ENCODE results near the gene PIP5K1C. TPM values are rescaled to one million over a fixed set of nuclear protein-coding genes. Genes with fewer than 3 reads are reported as not detected.

PIP5K1C gene
- polyA plus RNA-seq, 1 donor (not counting 4 experiments of a cell fraction or from before 2014, with no cell fraction given) = 3.6 TPM

- Histone ChIP-seq H2AFZ (ENCODE audit: control insufficient read depth, low read length) (no peak overlapping the region), H3K9me3 (ENCODE audit: control insufficient read depth, low read depth, low read length) (no peaks in the 10 kb centered on the region), H3K27me3 (ENCODE audit: control insufficient read depth, extremely low read depth, insufficient read depth, low read length) (no peaks in the 10 kb centered on the region), H3K27ac (ENCODE audit: control insufficient read depth, insufficient read depth, low read length) (no peak overlapping the region), H3K4me3 (ENCODE audit: control insufficient read depth in 2 of 3, extremely low read depth in 1 of 3, insufficient read depth in 2 of 3, low read depth in 1 of 3, low read length in 3 of 3) (no peak overlapping the region), H3K9ac (ENCODE audit: control insufficient read depth, extremely low read depth, insufficient read depth, low read length) (no peak overlapping the region), H3K4me1 (ENCODE audit: control insufficient read depth, extremely low read depth, insufficient read depth, low read length) (no peaks in the 10 kb centered on the region), H3K36me3 (ENCODE audit: control insufficient read depth in 2 of 2, extremely low read depth in 1 of 2, insufficient read depth in 2 of 2, low read length in 2 of 2) (peaks cover 0 to 14% of the 10 kb centered on the region in 2 experiments), H3K4me2 (ENCODE audit: control insufficient read depth, extremely low read depth, insufficient read depth, low read depth, low read length) (no peak overlapping the region), H3K79me2 (ENCODE audit: control insufficient read depth, insufficient read depth, low read length) (no peaks in the 10 kb centered on the region), H3K9me1 (ENCODE audit: control insufficient read depth, extremely low read depth, insufficient read depth, low read length) (no peaks in the 10 kb centered on the region), H4K20me1 (ENCODE audit: control insufficient read depth, extremely low read depth, insufficient read depth, low read length) (no peaks in the 10 kb centered on the region)
- dilution Hi-C loops (cut with MboI; ENCODE audit: extremely low pct_ligation_motif_present, low sequenced_read_pairs) = no loop called here
- no peak for FAIRE-seq
- DNase-seq (ENCODE audit: low read depth, low spot score) = no peak
- TF ChIP-seq EZH2 (IDR thresholded peaks at IDR 0.05; ENCODE audit: low read length) (no peak), CTCF (optimal IDR thresholded peaks at IDR 0.05 in 1 of 3, IDR thresholded peaks at IDR 0.05 in 1 of 3, conservative IDR thresholded peaks at IDR 0.05 in 1 of 3; ENCODE audit: extremely low read depth in 1 of 3, insufficient read depth in 2 of 3, low read length in 3 of 3) (no peak)
Observed at GRCh38 chr19:3642987-3643673, 57.1 kb downstream of the PIP5K1C start.

- Histone ChIP-seq H3K4me3 (ENCODE audit: control insufficient read depth in 2 of 3, extremely low read depth in 1 of 3, insufficient read depth in 2 of 3, low read depth in 1 of 3, low read length in 3 of 3) (no peak overlapping the region), H3K36me3 (ENCODE audit: control insufficient read depth in 2 of 2, extremely low read depth in 1 of 2, insufficient read depth in 2 of 2, low read length in 2 of 2) (peaks cover 0 to 17% of the 10 kb centered on the region in 2 experiments), H3K9me1 (ENCODE audit: control insufficient read depth, extremely low read depth, insufficient read depth, low read length) (no peaks in the 10 kb centered on the region), H3K79me2 (ENCODE audit: control insufficient read depth, insufficient read depth, low read length) (no peaks in the 10 kb centered on the region), H3K4me2 (ENCODE audit: control insufficient read depth, extremely low read depth, insufficient read depth, low read depth, low read length) (no peak overlapping the region), H3K27ac (ENCODE audit: control insufficient read depth, insufficient read depth, low read length) (no peak overlapping the region), H3K27me3 (ENCODE audit: control insufficient read depth, extremely low read depth, insufficient read depth, low read length) (no peaks in the 10 kb centered on the region), H3K9ac (ENCODE audit: control insufficient read depth, extremely low read depth, insufficient read depth, low read length) (no peak overlapping the region), H4K20me1 (ENCODE audit: control insufficient read depth, extremely low read depth, insufficient read depth, low read length) (no peaks in the 10 kb centered on the region), H3K9me3 (ENCODE audit: control insufficient read depth, low read depth, low read length) (no peaks in the 10 kb centered on the region), H2AFZ (ENCODE audit: control insufficient read depth, low read length) (no peak overlapping the region), H3K4me1 (ENCODE audit: control insufficient read depth, extremely low read depth, insufficient read depth, low read length) (no peaks in the 10 kb centered on the region)
- TF ChIP-seq CTCF (optimal IDR thresholded peaks at IDR 0.05 in 1 of 3, IDR thresholded peaks at IDR 0.05 in 1 of 3, conservative IDR thresholded peaks at IDR 0.05 in 1 of 3; ENCODE audit: extremely low read depth in 1 of 3, insufficient read depth in 2 of 3, low read length in 3 of 3) = no peak
- TF ChIP-seq EZH2 (IDR thresholded peaks at IDR 0.05; ENCODE audit: low read length) = no peak
- FAIRE-seq = no peak
- dilution Hi-C loops (cut with MboI; ENCODE audit: extremely low pct_ligation_motif_present, low sequenced_read_pairs) = no loop called here
- DNase-seq (ENCODE audit: low read depth, low spot score) = no peak
Observed at GRCh38 chr19:3642296-3642695, 58.0 kb downstream of the PIP5K1C start.

Measured in keratinocyte (primary cell).